CD4-positive, alpha-beta T cell (primary cell): ENCODE measurements around the gene NIM1K. TPM values are rescaled to one million over a fixed set of nuclear protein-coding genes. Genes with fewer than 3 reads are reported as not detected.

Experiments
- ATAC-seq: fragments of 200-7000 bp; cut with Tn5 transposase; one replicate; pipeline ENCODE4 v1.10.0; 2022; ENCODE audit warnings: mild to moderate bottlenecking; ENCODE audit not compliant: poor library complexity
- CTCF ChIA-PET: fragments of 350-600 bp; sonication (Branson Sonifier 250); formaldehyde crosslinking; loops from one replicate; lab custom pipeline; 2021; ENCODE audit warnings: antibody characterized with exemption, inconsistent platforms; lab: Charles Lee
- POLR2A ChIA-PET: fragments of 350-600 bp; sonication (Branson Sonifier 250); formaldehyde crosslinking; loops from one replicate; lab custom pipeline; 2021; ENCODE audit warnings: antibody characterized with exemption, inconsistent platforms; lab: Charles Lee
- DNase-seq, 14 experiments: peaks; one replicate each; pipeline ENCODE4 v3.0.0-alpha.2; 2013 to 2020; ENCODE audit warnings: mixed read lengths in 2 of 14
- H3K27ac ChIP-seq, 2 donors: one replicate each; pipeline versions ENCODE4 v1.5.1 to v1.7.0; 2013; ENCODE audit warnings: low read length in 2 of 2, low read depth in 1 of 2, mild to moderate bottlenecking in 1 of 2
- H3K27me3 ChIP-seq, 2 experiments: 1 replicate in 1 of 2; 2 replicates in 1 of 2; pipeline versions ENCODE4 v1.6.1 to v1.7.0; 2013; ENCODE audit warnings: low read length in 2 of 2, control low read depth in 1 of 2, mild to moderate bottlenecking in 1 of 2, moderate library complexity in 1 of 2; ENCODE audit not compliant: insufficient read depth in 2 of 2, control insufficient read depth in 1 of 2
- H3K36me3 ChIP-seq: one replicate; pipeline ENCODE4 v1.6.1; 2013; ENCODE audit warnings: low read length, control low read depth; ENCODE audit not compliant: insufficient read depth
- H3K4me1 ChIP-seq: one replicate; pipeline ENCODE4 v1.6.1; 2013; ENCODE audit warnings: low read length, control low read depth; ENCODE audit not compliant: insufficient read depth
- H3K4me3 ChIP-seq: one replicate; pipeline ENCODE4 v1.5.1; 2013; ENCODE audit warnings: mild to moderate bottlenecking, low read length, moderate library complexity
- H3K9me3 ChIP-seq, 2 experiments: 1 replicate in 1 of 2; 2 replicates in 1 of 2; pipeline versions ENCODE4 v1.6.1 to v1.7.0; 2013; ENCODE audit warnings: low read length in 2 of 2, mild to moderate bottlenecking in 2 of 2, control low read depth in 1 of 2, moderate library complexity in 1 of 2; ENCODE audit not compliant: control insufficient read depth in 1 of 2, insufficient read depth in 1 of 2
- H3K27ac Mint-ChIP-seq: one replicate; pipeline ENCODE4 v1.8.0; 2020; ENCODE audit warnings: mixed read lengths
- H3K27me3 Mint-ChIP-seq: one replicate; pipeline ENCODE4 v1.8.0; 2021; ENCODE audit warnings: mixed read lengths
- H3K36me3 Mint-ChIP-seq: one replicate; pipeline ENCODE4 v1.8.0; 2021; ENCODE audit warnings: low read depth, mixed read lengths
- H3K4me1 Mint-ChIP-seq: one replicate; pipeline ENCODE4 v1.8.0; 2021; ENCODE audit warnings: low read depth, mixed read lengths
- H3K4me3 Mint-ChIP-seq: one replicate; pipeline ENCODE4 v1.8.0; 2020; ENCODE audit warnings: mild to moderate bottlenecking, mixed read lengths
- H3K9me3 Mint-ChIP-seq: one replicate; pipeline ENCODE4 v1.8.0; 2020; ENCODE audit warnings: mixed read lengths
- intact Hi-C, 2 experiments: fragments of 100-400 bp; cut with DNase I in 1 of 2; cut with micrococcal nuclease in 1 of 2; formaldehyde crosslinking; loops; one replicate each; pipeline versions ENCODE4 v1.15.1 to v1.9.0; 2023 to 2025; cut with DNase I, micrococcal nuclease
- total RNA-seq, 174 experiments: library from RNA in 2 of 174; stranded (reverse) in 2 of 174; gene quantifications; one replicate each; pipeline ENCODE4 v1.2.3 and lab custom pipeline; 2021 to 2026
- TF ChIP-seq, protein P1 (sequence below): fragments of 200-600 bp; IDR thresholded peaks from one replicate; pipeline ENCODE4 v1.8.0; 2022; ENCODE audit warnings: antibody characterized with exemption, mild to moderate bottlenecking

NIM1K gene
- total RNA-seq, 2 experiments from 2014 or later: 0.08 to 0.44 TPM

DNA sequence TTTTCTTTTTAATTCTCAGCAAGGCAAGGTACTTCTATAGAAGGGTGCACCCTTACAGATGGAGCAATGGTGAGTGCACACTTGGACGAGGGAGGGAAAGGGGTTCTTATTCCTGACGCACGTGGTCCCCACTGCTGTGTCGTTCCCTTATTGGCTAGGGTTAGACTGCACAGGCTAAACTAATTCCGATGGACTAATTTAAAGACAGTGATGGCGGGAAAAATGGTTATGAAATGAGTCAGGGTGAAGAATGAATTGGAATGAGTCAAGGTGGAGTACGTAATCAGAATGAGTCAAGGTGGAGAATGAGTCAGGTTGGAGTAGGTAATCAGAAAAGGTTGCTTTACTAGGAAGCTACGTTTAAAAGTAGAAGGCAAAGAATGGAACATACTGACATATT lies 123.2 kb downstream of the NIM1K start:
- Mint-ChIP-seq H3K4me3 (no peak overlapping the region), H3K9me3 (no peaks in the 10 kb centered on the region), H3K4me1 (peaks cover 24% of the 10 kb centered on the region), H3K27me3 (no peaks in the 10 kb centered on the region), H3K36me3 (peaks cover 9% of the 10 kb centered on the region), H3K27ac (no peak overlapping the region)
- no peaks in the 10 kb centered on the region for H3K27me3 ChIP-seq
- intact Hi-C loops: loop anchor here in 1 of 2 experiments (2.0 to 10.0 kb wide), 5 partner anchors 74 to 1490 kb away; partner anchors contain the start of genes C5orf34 and MRPS30
- DNase-seq (peak in 2 of 14 experiments; percentile 13 to 27), ATAC-seq (no peak)
- TF ChIP-seq, protein P1, sequence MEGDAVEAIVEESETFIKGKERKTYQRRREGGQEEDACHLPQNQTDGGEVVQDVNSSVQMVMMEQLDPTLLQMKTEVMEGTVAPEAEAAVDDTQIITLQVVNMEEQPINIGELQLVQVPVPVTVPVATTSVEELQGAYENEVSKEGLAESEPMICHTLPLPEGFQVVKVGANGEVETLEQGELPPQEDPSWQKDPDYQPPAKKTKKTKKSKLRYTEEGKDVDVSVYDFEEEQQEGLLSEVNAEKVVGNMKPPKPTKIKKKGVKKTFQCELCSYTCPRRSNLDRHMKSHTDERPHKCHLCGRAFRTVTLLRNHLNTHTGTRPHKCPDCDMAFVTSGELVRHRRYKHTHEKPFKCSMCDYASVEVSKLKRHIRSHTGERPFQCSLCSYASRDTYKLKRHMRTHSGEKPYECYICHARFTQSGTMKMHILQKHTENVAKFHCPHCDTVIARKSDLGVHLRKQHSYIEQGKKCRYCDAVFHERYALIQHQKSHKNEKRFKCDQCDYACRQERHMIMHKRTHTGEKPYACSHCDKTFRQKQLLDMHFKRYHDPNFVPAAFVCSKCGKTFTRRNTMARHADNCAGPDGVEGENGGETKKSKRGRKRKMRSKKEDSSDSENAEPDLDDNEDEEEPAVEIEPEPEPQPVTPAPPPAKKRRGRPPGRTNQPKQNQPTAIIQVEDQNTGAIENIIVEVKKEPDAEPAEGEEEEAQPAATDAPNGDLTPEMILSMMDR: no peak
- CTCF ChIA-PET: no interaction called here
- H3K27ac ChIP-seq: no peak overlapping the region
- H3K9me3 ChIP-seq: no peaks in the 10 kb centered on the region
- peaks cover 16% of the 10 kb centered on the region for H3K4me1 ChIP-seq
- no peaks in the 10 kb centered on the region for H3K36me3 ChIP-seq
- POLR2A ChIA-PET: no interaction called here
- no peak overlapping the region for H3K4me3 ChIP-seq

DNA sequence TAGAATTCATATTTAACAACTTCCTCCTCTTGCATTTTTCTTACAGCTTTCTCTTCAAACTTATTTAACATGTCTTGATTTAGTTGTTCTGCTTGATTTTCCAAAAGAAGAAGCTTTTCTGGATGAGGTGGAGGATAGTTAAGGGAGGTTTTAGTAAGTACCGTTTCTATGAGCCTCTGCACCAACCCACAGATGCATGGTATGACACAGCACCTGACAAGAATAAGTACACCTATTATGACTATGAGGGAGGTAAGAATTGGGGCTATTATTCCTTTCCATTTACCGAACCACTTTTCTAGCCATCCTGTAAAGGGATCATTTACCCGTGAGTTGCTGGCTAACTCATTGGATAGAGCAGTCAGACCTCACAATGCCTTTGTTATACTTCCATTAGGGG lies 123.7 kb downstream of the NIM1K start:
- ATAC-seq: no peak

GRCh38 chr5:43316421-43316820 lies 124.4 kb downstream of the NIM1K start:
- ATAC-seq (no peak), DNase-seq (no peak)
- H3K4me1 ChIP-seq: peaks cover 16% of the 10 kb centered on the region
- no peaks in the 10 kb centered on the region for H3K27me3 ChIP-seq
- H3K9me3 ChIP-seq: no peaks in the 10 kb centered on the region
- ChIA-PET POLR2A (no interaction called here), CTCF (no interaction called here)
- H3K27ac Mint-ChIP-seq: no peak overlapping the region
- no peaks in the 10 kb centered on the region for H3K36me3 ChIP-seq
- intact Hi-C loops: loop anchor here in 1 of 2 experiments (10.0 kb wide), 3 partner anchors 198 to 1488 kb away; partner anchors contain the start of genes C5orf34 and MRPS30
- H3K4me3 Mint-ChIP-seq: no peak overlapping the region
- H3K4me1 Mint-ChIP-seq: peaks cover 22% of the 10 kb centered on the region
- TF ChIP-seq, protein P1: no peak
- H3K36me3 Mint-ChIP-seq: peaks cover 9% of the 10 kb centered on the region
- H3K9me3 Mint-ChIP-seq: no peaks in the 10 kb centered on the region
- no peak overlapping the region for H3K27ac ChIP-seq
- H3K4me3 ChIP-seq: no peak overlapping the region
- no peaks in the 10 kb centered on the region for H3K27me3 Mint-ChIP-seq

More for the DNA sequence above, 123.7 kb downstream of the NIM1K start:
- DNase-seq: no peak
- H3K9me3 Mint-ChIP-seq: no peaks in the 10 kb centered on the region
- Histone ChIP-seq H3K27ac (no peak overlapping the region), H3K4me3 (no peak overlapping the region), H3K27me3 (no peaks in the 10 kb centered on the region), H3K4me1 (peaks cover 16% of the 10 kb centered on the region), H3K9me3 (no peaks in the 10 kb centered on the region), H3K36me3 (no peaks in the 10 kb centered on the region)
- ChIA-PET POLR2A (no interaction called here), CTCF (no interaction called here)
- peaks cover 24% of the 10 kb centered on the region for H3K4me1 Mint-ChIP-seq
- H3K4me3 Mint-ChIP-seq: no peak overlapping the region
- H3K27ac Mint-ChIP-seq: no peak overlapping the region
- H3K36me3 Mint-ChIP-seq: peaks cover 9% of the 10 kb centered on the region
- no peaks in the 10 kb centered on the region for H3K27me3 Mint-ChIP-seq
- TF ChIP-seq, protein P1: no peak
- intact Hi-C loops: loop anchor here in 1 of 2 experiments (2.0 to 10.0 kb wide), 5 partner anchors 73 to 1489 kb away; partner anchors contain the start of genes C5orf34 and MRPS30
